ENCODE measurements around the gene CACNA2D3. TPM values are rescaled to one million over a fixed set of nuclear protein-coding genes. Genes with fewer than 3 reads are reported as not detected.

Gene CACNA2D3
- total and polyA plus RNA-seq, 4 donors = 0.38 to 2.5 (median 1.1) TPM

- WGBS, 2 donors = 68 to 73% methylated on average over 1 of the region's 1 CpG
- DNase-seq (no peak), ATAC-seq (ENCODE audit: insufficient read depth, low FRiP score) (no peak)
- no peaks in the 10 kb centered on the region for H3K9me3 ChIP-seq (ENCODE audit: control insufficient read depth in 4 of 4, insufficient read depth in 3 of 4, low read length in 3 of 4)
- no peak overlapping the region for H3K27ac ChIP-seq (ENCODE audit: low read depth in 1 of 2, low read length in 1 of 2)
- H3K36me3 ChIP-seq (ENCODE audit: control insufficient read depth in 4 of 4, insufficient read depth in 4 of 4, low read length in 4 of 4) = no peaks in the 10 kb centered on the region
- TF ChIP-seq, protein P1, sequence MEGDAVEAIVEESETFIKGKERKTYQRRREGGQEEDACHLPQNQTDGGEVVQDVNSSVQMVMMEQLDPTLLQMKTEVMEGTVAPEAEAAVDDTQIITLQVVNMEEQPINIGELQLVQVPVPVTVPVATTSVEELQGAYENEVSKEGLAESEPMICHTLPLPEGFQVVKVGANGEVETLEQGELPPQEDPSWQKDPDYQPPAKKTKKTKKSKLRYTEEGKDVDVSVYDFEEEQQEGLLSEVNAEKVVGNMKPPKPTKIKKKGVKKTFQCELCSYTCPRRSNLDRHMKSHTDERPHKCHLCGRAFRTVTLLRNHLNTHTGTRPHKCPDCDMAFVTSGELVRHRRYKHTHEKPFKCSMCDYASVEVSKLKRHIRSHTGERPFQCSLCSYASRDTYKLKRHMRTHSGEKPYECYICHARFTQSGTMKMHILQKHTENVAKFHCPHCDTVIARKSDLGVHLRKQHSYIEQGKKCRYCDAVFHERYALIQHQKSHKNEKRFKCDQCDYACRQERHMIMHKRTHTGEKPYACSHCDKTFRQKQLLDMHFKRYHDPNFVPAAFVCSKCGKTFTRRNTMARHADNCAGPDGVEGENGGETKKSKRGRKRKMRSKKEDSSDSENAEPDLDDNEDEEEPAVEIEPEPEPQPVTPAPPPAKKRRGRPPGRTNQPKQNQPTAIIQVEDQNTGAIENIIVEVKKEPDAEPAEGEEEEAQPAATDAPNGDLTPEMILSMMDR (IDR thresholded peaks at IDR 0.05; ENCODE audit: control extremely low read depth, extremely low read depth) = no peak
- no peaks in the 10 kb centered on the region for H3K4me1 ChIP-seq (ENCODE audit: control insufficient read depth in 5 of 5, insufficient read depth in 5 of 5, low read length in 5 of 5)
- peaks cover 0 to 2% (median 0%) of the 10 kb centered on the region in 3 donors for H3K27me3 ChIP-seq (ENCODE audit: control insufficient read depth in 3 of 3, insufficient read depth in 3 of 3, low read length in 2 of 3)
- H3K4me3 ChIP-seq = no peak overlapping the region
- no peak overlapping the region for H3K9ac ChIP-seq (ENCODE audit: insufficient read depth in 1 of 2, low read length in 2 of 2)
Observed at GRCh38 chr3:54743755-54744154, 621.4 kb downstream of the CACNA2D3 start.

GRCh38 chr3:54744291-54744690 lies 621.9 kb downstream of the CACNA2D3 start:
- no peak overlapping the region for H3K27ac ChIP-seq (ENCODE audit: low read depth in 1 of 2, low read length in 1 of 2)
- ATAC-seq (ENCODE audit: insufficient read depth, low FRiP score) (no peak), DNase-seq (no peak)
- WGBS, 2 donors = 96 to 100% methylated on average over 1 of the region's 1 CpG
- peaks cover 0 to 2% (median 0%) of the 10 kb centered on the region in 3 donors for H3K27me3 ChIP-seq (ENCODE audit: control insufficient read depth in 3 of 3, insufficient read depth in 3 of 3, low read length in 2 of 3)
- no peaks in the 10 kb centered on the region for H3K4me1 ChIP-seq (ENCODE audit: control insufficient read depth in 5 of 5, insufficient read depth in 5 of 5, low read length in 5 of 5)
- TF ChIP-seq, protein P1 (IDR thresholded peaks at IDR 0.05; ENCODE audit: control extremely low read depth, extremely low read depth) = no peak
- H3K4me3 ChIP-seq = no peak overlapping the region
- no peak overlapping the region for H3K9ac ChIP-seq (ENCODE audit: insufficient read depth in 1 of 2, low read length in 2 of 2)
- no peaks in the 10 kb centered on the region for H3K36me3 ChIP-seq (ENCODE audit: control insufficient read depth in 4 of 4, insufficient read depth in 4 of 4, low read length in 4 of 4)
- H3K9me3 ChIP-seq (ENCODE audit: control insufficient read depth in 4 of 4, insufficient read depth in 3 of 4, low read length in 3 of 4) = no peaks in the 10 kb centered on the region

GRCh38 chr3:54745843-54746242 lies 623.5 kb downstream of the CACNA2D3 start:
- ATAC-seq (ENCODE audit: insufficient read depth, low FRiP score) (no peak), DNase-seq (no peak)
- Histone ChIP-seq H3K27me3 (ENCODE audit: control insufficient read depth in 3 of 3, insufficient read depth in 3 of 3, low read length in 2 of 3) (peaks cover 0 to 2% (median 0%) of the 10 kb centered on the region in 3 donors), H3K9ac (ENCODE audit: insufficient read depth in 1 of 2, low read length in 2 of 2) (no peak overlapping the region), H3K27ac (ENCODE audit: low read depth in 1 of 2, low read length in 1 of 2) (no peak overlapping the region), H3K4me1 (ENCODE audit: control insufficient read depth in 5 of 5, insufficient read depth in 5 of 5, low read length in 5 of 5) (no peaks in the 10 kb centered on the region), H3K9me3 (ENCODE audit: control insufficient read depth in 4 of 4, insufficient read depth in 3 of 4, low read length in 3 of 4) (no peaks in the 10 kb centered on the region), H3K4me3 (no peak overlapping the region), H3K36me3 (ENCODE audit: control insufficient read depth in 4 of 4, insufficient read depth in 4 of 4, low read length in 4 of 4) (no peaks in the 10 kb centered on the region)
- 80 to 85% methylated on average over 4 of the region's 4 CpGs for WGBS, 2 donors
- TF ChIP-seq, protein P1 (IDR thresholded peaks at IDR 0.05; ENCODE audit: control extremely low read depth, extremely low read depth) = no peak

GRCh38 chr3:54746722-54747121 lies 624.4 kb downstream of the CACNA2D3 start:
- Histone ChIP-seq H3K4me3 (no peak overlapping the region), H3K36me3 (ENCODE audit: control insufficient read depth in 4 of 4, insufficient read depth in 4 of 4, low read length in 4 of 4) (no peaks in the 10 kb centered on the region), H3K4me1 (ENCODE audit: control insufficient read depth in 5 of 5, insufficient read depth in 5 of 5, low read length in 5 of 5) (no peaks in the 10 kb centered on the region), H3K9me3 (ENCODE audit: control insufficient read depth in 4 of 4, insufficient read depth in 3 of 4, low read length in 3 of 4) (no peaks in the 10 kb centered on the region), H3K27ac (ENCODE audit: low read depth in 1 of 2, low read length in 1 of 2) (no peak overlapping the region), H3K9ac (ENCODE audit: insufficient read depth in 1 of 2, low read length in 2 of 2) (no peak overlapping the region), H3K27me3 (ENCODE audit: control insufficient read depth in 3 of 3, insufficient read depth in 3 of 3, low read length in 2 of 3) (peaks cover 0 to 2% (median 0%) of the 10 kb centered on the region in 3 donors)
- ATAC-seq (ENCODE audit: insufficient read depth, low FRiP score) (no peak), DNase-seq (no peak)
- TF ChIP-seq, protein P1 (IDR thresholded peaks at IDR 0.05; ENCODE audit: control extremely low read depth, extremely low read depth) = no peak
- WGBS, 2 donors = 79 to 81% methylated on average over 1 of the region's 1 CpG
